HG03060 (cell line): ENCODE measurements around the gene PIK3R2.
"Not testable (repeated sequence)": the region's sequence is repeated elsewhere in the genome, so short reads cannot be mapped to it uniquely, and the experiment has no call there.

ENCODE experiments used
- ATAC-seq: cut with Tn5 transposase; IDR thresholded peaks from one replicate; pipeline ENCODE4 v1.9.1; 2021; ENCODE audit warnings: low read depth, moderate number of reproducible peaks; ENCODE audit not compliant: unreplicated experiment

The PIK3R2 gene

DNA sequence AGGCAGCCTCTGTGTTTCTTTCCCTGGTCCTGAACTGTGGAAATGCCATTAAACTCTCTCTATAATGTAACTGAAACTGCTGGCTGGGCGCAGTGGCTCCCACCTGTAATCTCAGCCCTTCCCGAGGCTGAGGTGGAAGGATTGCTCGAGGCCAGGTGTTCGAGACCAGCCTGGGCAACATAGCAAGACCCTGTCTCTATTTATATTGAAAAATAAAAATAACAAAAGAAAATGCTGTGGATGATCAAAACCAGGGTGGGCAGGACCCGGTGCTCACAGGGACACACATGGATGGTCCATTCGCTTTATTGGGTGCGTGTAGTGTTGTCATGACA lies 43.5 kb downstream of the PIK3R2 start:
- ATAC-seq, result no peak

DNA sequence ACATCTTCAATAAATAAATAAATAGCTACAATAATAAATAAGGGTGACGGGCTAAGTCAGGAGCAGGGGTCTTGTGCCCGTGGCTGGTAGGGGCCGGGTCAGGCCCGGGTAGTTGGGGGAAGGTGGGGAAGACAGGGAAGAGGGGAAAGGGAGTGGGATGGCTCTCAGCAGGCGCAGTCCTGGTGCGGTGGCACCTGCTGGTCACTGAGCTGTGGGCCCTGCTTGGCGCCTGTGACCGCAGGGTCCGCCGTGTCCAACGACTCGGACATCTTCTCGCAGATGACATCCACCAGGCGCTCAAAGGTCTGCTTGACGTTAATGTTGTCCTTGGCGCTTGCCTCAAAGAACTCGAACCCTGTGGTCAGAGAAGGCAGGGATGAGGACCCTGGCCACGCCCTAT lies 44.3 kb downstream of the PIK3R2 start:
- no peak for ATAC-seq

DNA sequence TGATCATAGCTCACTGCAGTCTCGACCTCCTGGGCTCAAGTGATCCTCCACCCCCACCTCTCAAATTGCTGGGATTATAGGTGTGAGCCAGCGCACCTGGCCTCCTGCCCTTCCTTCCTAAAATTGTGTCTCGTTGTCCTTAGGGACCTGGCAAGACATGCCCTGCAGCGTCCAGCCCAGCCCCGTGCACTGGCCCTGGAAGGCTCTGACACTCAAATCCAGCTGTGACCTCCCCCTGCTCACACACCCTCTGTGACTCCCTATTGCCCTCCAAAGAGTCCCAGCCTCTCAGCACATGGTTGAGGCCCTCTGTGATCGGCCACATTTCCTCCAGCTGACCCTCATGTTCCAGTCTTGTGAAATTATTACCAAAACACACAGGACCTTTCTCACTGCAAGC lies 45.0 kb downstream of the PIK3R2 start:
- ATAC-seq, result no peak

DNA sequence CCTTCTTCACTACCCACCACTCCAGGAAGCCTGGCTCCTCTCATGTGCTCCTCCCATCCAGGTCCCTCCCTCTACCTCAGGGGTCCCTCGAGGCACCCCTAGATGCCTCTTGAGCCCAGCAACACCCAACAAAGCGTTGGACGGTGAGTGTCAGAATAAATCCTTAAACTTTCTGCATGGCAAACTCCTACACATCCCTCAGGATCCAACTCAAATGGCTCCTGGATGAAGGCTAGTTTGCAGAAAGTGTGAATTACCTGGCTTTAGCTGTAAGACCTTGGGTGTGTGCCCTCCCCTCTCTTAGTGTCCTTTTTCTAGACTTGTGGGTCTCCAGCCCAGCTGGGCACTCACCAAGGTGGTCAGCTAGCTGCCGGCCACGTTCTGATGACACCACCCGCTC lies 45.4 kb downstream of the PIK3R2 start:
- ATAC-seq, result no peak

DNA sequence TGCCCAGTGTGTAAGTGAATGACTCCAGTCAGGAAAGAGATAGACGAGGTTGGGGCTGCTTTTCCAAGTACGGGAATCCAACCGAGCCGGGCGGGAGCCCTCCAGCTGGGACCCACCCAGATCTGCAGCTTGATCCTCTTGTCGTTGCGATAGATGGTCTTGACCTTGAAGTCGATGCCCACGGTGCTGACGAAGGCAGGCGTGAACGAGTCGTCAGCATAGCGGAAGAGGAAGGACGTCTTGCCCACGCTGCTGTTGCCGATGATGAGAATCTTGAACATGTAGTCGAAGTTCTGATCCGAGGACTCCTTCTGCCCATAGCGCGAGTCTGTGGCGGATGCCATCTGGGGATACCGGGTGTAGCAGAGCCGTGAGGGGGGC lies 49.4 kb downstream of the PIK3R2 start:
- no peak for ATAC-seq

DNA sequence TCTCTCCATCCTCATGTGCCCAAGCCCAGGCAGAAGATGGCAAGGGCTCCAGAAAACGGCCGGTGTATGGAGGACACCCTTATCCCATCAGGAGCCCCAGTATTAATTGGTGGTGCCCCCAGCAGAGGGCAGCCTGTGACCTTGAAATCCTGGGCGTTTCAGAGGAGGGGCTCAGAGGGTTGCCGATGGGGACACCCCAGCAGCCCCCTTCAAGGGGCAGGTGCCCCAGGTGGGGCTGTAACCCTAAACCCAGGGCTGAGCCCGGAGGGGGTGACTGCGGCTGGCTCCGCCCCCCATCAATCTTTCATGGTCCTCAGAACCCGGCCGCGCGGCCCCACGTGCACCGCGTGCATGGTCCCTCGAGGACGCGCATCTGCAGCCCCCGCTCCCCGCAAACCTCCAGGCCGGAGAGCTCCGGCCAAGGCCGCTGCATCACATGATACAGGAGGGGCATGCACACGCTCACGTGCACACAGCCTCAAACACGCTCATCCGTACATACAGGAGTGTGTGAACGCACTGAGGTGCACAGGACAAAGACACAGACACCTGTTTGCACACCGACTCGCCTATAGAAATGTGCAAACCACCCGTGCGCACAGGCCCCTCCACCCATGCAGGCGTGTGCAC lies 49.9 kb downstream of the PIK3R2 start:
- ATAC-seq, result no peak

DNA sequence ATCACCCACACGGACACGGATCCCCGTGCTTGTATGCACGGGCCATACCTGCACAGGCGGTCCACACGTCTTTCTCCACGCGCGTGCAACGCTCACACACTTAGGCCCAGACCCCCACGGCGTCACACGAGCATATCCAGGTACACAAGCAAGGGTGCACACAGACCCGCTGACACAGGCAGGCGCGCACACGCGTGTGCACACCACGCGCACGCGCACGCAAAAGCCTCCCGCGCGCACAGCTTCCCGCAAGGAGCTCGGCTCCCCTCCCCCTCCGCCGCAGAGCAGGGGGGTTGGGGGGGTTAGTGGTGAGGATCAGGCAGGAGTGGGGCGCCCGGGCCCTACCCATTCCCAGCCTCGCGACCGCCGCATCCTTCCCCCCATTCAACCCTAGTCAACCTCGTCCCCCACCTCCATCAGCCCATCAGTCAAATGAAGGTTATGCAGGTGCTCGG lies 50.5 kb downstream of the PIK3R2 start:
- ATAC-seq, result no peak

DNA sequence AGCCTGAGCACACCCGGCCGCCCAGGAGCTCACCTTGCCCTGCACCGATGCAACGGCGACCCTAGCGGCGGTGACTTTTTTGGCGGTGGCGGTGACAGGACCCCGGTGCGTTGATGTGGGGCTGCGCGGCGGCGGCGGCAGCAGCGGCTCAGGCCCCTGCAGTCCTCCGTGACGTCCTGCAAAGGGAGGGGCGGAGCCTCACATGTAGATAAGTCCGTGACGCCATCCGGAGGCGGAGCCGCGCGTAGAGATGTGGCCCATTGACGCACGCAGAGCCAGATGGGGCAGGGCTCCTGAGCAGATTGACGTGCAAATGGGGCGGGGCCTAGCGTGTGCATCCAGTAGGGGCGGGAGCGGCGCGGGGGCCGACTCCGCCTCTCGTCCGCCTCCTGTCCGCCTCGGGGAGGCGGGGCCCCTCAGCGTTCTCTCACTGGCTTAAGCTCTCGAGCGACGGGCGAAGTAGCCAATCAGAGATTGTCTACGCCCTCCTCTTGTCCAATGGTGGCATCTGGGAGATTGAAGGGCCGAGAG lies 51.0 kb downstream of the PIK3R2 start, which contains the start of gene RAB3A:
Gene RAB3A (minus strand): TSS at position 180 of the 531 bp plus-strand sequence. CDS start 1,302 bp downstream, outside the sequence.
- ATAC-seq, result peak; percentile 80

DNA sequence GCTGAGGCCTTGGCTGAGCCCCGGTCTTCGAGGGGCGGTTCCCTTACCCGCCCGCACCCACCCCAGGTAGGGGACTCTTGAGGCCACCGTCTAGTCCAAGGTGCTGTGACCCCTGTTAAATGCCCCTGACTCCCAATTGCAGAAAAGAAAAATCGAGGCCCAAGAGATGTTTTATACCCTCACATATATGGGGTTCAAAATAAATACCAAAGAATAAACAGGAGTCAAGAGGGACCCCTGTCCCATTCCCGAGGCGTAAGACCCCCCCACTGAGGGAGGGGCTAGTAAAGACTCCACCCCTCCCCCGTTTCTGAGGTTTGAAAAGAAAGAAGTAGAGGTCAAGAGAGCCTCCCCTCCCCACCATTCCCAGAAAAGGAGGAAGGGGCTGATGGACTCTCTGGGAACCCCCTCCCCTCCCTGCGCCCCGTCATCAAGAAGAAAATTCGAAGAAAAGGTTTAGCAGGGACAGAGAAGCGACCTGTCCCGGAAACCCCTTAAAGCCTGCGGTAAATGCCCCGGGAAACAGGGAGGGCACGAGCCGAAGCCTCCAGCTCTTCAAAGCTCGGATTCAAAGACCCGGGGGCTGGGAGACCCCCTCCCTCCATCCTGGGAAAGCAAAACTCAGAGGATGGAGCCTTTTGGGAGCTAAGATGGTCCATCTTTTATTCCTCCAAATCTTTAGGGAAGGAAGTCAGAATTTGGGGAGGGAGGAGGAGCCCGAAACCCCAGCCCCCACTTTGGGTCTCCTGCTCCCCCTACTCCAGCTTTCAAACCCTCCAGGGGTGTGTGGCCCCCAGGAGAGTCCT lies 51.6 kb downstream of the PIK3R2 start:
- ATAC-seq, result peak; percentile 6

DNA sequence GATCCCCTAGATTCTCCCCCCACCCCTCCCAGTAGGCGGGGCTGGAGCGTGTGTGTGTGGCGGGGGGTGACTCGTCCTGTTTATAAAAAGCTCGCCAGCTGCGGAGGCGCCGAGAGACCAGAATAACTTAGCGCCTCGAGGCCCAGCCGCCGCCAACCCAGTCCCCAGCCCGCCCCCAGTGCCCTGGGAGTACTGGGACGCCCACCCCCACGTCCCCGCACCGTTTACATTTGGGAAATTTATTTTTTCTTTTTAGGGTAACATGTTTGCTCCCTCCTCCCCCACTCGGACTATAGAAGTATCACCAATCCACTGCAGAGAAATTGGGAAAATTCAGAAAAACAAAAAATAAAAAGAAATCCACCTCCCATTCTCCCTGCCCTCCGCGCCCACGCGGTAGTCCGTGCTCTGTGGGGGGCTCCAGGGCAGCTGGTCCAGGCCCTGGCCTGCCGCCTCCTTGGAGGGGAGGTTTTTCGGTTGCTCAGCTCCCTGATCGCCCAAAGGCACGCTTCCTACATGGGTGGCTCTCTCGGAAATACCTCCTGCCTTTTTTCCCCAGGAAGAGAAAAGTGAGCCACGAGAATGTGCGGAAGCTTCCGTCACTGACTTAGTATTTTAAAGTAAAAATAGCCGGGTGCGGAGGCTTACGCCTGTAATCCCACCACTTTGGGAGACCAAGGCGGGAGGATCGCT lies 52.4 kb downstream of the PIK3R2 start:
- no peak for ATAC-seq

DNA sequence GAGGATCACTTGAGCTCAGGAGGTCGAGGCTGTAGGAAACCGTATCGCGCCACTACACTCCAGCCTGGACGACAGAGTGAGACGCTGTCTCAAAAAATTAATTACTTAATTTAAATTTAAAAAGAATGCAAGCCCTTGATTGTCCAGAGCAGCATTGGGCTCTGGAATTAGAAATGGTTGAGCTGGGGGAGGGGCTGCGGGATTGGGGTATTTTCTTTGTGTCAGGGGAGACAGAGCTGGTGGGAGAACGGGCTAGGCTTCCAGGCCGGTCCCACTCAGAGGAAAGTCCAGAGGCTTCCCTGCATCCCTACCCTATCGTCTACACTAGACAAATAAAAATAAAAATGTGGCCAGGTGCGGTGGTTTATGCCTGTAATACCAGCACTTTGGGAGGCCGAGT lies 53.1 kb downstream of the PIK3R2 start:
- ATAC-seq, result no peak

DNA sequence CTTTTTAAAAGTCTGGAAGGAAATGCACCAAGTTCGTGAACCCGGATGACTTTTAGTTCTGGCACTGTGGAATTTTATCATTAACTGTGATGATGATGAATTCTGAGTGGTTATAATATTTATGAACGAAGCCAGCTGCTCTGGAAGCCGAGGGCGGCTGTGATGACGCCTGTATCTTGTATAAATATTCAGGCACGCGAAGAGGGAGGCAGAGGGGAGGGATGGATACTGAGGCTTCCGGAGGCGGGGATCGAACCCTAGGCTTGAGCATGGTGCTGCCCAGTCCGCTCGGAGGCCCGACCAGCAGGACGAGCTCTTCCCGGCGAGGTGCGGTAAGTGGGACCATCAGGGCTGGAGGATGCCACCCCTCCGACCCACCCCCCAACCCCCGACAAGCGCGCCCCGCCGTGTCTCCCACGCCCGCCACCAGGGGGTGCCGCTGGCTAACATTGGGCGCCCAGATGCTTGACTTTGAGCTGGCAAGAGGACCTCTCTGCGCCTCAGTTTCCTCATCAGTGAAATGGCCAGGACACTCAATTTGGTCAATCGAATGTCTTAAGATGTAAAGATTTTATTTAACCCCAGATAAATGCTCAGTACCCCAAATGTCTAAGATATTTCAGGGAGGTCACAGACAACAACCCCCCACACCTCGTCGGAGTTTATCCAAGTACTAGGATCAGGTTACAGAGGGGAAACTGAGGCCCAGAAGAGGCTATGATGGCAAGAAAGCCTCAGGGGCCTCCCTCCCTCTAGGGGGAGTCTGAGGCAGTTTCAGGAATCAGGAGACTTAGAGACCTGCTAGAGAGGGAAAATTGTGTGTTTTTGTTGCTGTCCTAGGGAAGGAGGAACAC lies 55.4 kb downstream of the PIK3R2 start:
- ATAC-seq, result no peak

DNA sequence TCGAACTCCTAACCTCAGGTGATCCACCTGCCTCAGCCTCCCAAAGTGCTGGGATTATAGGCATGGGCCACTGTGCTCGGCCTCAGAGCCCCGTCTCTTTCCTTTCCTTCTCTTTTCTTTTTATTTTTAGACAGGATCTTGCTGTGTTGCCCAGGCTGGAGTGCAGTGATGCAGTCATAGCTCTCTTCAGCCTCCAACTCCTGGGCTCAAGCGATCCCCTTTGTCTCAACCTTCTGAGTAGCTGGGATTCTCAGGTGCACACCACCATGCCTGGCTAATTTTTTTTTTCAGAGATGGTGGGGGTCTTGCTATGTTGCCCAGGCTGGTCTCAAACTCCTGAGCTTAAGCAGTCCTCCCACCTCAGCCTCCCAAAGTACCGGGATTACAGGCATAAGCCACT lies 56.9 kb downstream of the PIK3R2 start:
- ATAC-seq, result not testable (repeated sequence)

DNA sequence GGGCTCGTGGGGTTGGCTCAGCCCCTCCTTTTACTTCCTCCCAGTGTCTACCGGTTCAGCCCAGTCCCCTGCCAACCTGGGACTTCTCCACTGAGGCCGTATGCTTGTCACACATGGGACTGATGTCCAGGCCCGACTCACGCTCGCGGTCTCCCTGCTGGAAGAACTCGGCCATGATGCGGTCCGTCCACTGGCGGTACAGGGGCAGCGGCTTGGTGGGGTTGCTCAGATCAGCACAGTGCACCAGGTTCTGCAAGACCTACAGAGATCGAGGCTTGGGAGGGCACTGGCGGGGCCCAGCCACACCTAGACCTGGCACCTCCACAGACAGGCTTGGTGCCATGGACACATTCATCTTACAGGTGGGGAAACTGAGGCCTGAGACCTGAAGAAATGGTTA lies 58.7 kb downstream of the PIK3R2 start:
- no peak for ATAC-seq

DNA sequence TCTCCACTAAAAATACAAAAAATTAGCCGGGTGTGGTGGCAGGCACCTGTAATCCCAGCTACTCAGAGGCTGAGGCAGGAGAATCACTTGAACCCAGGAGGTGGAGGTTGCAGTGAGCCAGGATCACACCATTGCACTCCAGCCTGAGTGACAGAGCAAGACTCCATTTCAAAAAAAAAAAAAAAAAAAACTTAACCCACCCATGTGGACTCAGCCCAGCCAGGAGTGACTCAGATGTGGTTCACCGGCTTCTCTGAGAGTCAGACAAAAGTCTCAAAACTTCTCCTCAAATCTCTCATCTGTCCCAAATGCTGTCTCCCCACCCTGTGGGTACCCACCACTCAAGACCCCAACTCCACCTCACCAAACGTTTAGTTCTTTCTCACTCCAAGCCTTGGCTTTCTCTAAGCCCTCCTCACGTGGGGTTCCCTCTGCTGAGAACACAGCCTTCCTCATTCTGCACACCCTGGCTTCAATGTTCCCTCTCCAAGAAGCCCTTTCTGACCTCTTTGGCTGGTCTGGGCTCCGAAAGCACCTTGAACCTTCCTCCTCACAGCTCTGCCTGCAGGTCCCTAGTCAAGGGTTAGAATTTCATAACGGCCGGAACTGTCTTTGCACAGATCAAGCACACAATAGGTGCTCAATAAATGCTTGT lies 61.9 kb downstream of the PIK3R2 start:
- ATAC-seq, result no peak

DNA sequence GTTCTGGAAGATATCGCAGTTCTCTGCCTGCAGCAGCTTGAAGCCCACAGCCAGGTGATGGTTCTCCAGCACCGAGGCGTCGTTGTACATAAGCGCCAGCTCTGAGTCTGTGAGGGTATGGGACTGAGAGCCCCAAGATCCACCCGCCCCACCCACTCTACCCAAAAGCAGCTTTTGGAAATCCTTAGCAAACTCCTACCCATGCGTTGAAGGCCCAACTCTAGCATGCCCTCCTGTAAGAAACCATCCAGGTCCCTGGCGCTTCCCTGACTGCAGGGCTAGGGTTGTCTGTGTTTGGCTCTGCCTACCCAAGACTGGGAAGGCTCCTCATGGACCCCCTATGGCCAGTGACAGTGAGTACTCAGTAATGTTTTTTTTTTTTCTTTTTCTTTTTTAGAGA lies 63.8 kb downstream of the PIK3R2 start:
- ATAC-seq, result no peak

DNA sequence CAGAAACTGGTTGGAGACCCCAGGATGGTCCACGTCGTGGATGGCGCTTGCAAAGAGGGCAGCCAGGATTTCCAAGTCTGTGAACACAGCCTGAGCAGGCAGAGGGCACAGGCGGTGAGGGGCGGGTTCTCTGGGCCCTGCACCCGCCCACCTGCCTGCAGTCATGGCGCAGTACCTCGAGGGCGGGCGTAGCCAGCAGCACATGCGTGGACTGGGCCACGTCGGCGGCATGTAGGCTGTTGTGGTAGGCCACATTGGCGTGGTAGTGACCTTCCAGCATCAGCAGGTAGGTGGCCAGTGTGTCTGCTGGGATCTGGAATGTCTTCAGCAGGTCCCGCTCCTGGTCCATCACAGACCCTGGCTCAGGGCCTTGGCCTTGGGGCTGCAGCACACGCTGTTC lies 65.2 kb downstream of the PIK3R2 start:
- no peak for ATAC-seq

DNA sequence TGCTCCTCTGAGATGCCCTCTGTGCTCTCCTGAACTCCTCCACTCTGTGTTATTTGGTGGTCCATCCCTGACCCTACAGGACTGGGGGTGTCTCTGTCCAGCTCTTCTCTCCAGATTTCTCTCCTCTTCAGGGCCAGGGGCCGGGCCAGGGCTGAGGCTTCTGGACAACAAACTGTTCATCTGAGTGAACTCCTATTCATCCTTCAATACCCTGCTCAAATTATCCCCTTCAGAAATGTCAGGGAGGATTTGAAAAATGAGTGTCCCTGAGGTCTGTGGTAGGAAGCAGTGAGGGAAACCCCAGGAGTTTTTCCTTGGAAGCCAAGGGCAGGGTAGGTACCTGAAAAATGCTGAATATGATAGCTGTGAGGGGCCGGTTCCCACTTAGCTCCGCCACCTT lies 65.6 kb downstream of the PIK3R2 start:
- ATAC-seq, result no peak
